GM19452 (cell line): ENCODE data around the gene E2F2.

Source experiments
- ATAC-seq: cut with Tn5 transposase; IDR thresholded peaks from one replicate; pipeline ENCODE4 v1.9.1; 2021; ENCODE audit not compliant: unreplicated experiment

Gene E2F2

GRCh38 chr1:23563755-23564374, 32.8 kb upstream of the E2F2 start:
- no peak for ATAC-seq

- ATAC-seq: no peak
These were observed 32.0 kb upstream of the E2F2 start for GRCh38 chr1:23563003-23563402.

- no peak for ATAC-seq
These were observed 31.3 kb upstream of the E2F2 start for GRCh38 chr1:23562137-23562876.

GRCh38 chr1:23561813-23562100, 30.7 kb upstream of the E2F2 start:
- ATAC-seq: no peak

GRCh38 chr1:23561076-23561812, 30.2 kb upstream of the E2F2 start:
- no peak for ATAC-seq

GRCh38 chr1:23559985-23560741, 29.1 kb upstream of the E2F2 start:
- no peak for ATAC-seq

GRCh38 chr1:23559136-23559984, 28.3 kb upstream of the E2F2 start, which contains the start of gene ID3:
ID3 (minus strand) TSS chr1:23559501; CDS start chr1:23559426, 75 bp downstream.
- peak; percentile 59 for ATAC-seq

- no peak for ATAC-seq
These were observed 27.8 kb upstream of the E2F2 start for GRCh38 chr1:23558872-23559135.

- ATAC-seq: no peak
These were observed 27.3 kb upstream of the E2F2 start for GRCh38 chr1:23558140-23558871.

GRCh38 chr1:23557471-23558124, 26.6 kb upstream of the E2F2 start:
- no peak for ATAC-seq

GRCh38 chr1:23556635-23557470, 25.8 kb upstream of the E2F2 start:
- no peak for ATAC-seq

GRCh38 chr1:23555986-23556634, 25.1 kb upstream of the E2F2 start:
- no peak for ATAC-seq

- ATAC-seq: peak; percentile 1
These were observed 24.4 kb upstream of the E2F2 start for GRCh38 chr1:23555270-23555985.

GRCh38 chr1:23554481-23555269, 23.6 kb upstream of the E2F2 start:
- ATAC-seq: peak; percentile 53

GRCh38 chr1:23554127-23554480, 23.1 kb upstream of the E2F2 start:
- no peak for ATAC-seq

GRCh38 chr1:23553231-23554126, 22.4 kb upstream of the E2F2 start:
- no peak for ATAC-seq
